HG03025 (cell line): ENCODE measurements around the gene MDH1B.
"Not testable (repeated sequence)": the region's sequence is repeated elsewhere in the genome, so short reads cannot be mapped to it uniquely, and the experiment has no call there.

Experiments used
- ATAC-seq: cut with Tn5 transposase; IDR thresholded peaks from one replicate; pipeline ENCODE4 v1.9.1; 2021; ENCODE audit warnings: mild to moderate bottlenecking, moderate library complexity; ENCODE audit not compliant: unreplicated experiment, low FRiP score

Gene MDH1B

DNA sequence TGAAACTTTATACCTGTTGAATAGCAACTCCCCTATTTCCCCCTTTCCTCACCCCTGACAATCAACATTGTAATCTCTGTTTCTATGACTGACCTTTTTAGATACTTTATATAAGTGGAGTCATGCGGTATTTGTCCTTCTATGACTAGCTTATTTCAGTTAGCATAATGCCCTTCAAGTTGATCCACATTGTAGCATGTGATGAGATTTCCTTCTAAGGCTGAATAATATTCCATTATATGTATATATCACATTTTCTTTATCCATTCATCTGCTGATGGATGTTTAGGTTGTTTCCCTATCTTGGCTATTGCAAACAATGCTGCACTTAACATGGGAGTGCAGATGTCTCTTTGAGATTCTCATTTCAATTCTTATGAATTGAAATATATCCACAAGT is 9.7 kb upstream of the MDH1B start:
- no peak for ATAC-seq

DNA sequence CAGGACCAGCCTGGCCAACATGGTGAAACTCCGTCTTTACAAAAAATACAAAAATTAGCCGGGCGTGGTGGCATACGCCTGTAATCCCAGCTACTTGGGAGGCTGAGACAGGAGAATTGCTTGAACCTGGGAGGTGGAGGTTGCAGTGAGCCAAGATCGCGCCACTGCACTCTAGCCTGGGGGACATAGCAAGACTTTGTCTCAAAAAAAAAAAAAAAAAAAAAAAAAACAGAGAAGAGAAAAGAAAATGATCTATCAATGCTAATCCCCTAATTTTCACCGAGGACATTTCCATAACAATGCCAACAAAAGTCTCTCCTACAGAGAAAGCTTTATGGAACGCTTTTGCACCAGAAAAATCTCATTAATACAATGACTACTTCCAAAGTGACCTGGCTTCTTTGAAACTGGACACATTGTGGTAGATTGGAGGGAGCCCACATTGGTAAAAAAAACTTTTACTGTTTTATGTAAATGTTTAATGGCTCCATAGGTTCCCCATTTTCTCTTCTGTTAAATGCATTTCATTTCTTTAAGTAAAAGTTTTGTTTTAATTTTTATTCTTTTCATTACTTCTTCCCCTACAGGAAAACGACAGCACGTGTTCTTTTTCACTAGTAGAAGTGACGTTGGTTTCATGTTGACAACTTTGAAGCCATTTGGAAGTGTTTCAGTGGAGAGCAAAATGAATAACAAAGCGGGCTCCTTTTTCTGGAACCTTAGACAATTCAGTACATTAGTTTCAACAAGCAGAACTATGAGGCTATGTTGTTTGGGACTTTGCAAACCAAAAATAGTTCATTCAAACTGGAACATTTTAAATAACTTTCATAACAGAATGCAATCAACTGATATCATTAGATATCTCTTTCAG is 1.2 kb upstream of the MDH1B start:
- no peak for ATAC-seq

DNA sequence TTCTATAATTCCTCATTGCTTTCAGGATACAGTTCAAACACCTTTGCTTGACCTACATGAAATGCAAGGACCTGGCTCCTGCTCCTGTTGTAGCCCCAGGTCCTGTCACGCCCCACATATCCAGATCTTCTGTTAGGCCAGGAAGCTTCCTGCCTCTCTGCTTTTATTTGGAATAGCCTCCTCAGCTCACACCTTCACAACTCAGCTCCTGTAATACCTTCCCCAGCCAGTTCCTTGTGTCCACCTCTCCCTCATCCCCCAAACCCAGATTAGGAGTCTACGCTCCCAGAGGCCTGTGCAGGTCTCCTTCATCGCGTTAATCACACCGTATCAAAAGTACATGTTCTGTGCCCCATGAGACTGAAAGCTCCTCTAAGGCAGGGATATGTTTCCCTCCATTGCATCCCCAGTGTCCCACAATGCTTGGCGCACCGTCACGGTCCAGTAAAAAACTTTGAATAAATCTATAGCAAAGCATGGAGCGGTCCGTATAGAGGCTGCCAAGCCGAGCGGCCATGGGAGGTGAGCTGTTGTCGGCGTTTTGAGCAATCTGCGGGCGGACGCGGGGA is 371 bp downstream of the MDH1B start:
- ATAC-seq, result peak; percentile 21

DNA sequence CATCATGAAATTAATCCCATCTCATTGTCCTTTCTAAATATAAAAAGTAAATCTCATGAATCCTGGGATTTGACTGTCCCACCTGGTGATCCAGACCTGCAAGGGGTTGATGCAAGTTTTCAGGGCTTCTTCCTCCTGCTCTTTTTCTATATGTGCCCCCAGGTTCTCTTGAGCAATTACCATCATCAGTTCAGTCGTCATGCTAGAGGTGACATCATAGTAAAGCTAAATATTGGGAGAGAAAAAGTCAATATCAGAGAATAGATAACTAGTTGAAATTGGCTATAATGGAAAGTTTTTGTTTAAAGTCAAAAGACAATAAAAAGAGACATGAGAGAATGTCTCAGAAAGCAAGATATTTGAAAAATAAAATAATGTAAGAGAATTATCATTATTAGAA is 8.3 kb downstream of the MDH1B start:
- ATAC-seq, result no peak

DNA sequence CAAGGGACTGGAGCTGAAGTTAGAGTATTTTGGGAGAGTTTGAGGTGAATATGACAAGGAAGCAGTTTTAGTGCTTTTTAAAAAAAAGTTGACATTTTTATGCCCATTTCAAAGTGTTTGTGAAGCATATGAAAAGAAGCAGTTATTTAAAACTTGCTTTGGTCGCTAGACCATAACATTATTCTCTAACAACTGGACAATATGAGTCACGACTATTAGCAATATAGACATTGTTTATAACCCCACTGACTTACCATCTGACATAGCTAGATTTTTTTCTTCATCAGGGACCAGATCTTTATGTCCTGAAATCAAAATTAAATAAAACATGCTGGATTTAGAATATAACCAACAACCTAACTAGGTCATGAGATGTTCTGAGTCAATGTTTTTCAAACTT is 24.3 kb downstream of the MDH1B start:
- ATAC-seq, result no peak

DNA sequence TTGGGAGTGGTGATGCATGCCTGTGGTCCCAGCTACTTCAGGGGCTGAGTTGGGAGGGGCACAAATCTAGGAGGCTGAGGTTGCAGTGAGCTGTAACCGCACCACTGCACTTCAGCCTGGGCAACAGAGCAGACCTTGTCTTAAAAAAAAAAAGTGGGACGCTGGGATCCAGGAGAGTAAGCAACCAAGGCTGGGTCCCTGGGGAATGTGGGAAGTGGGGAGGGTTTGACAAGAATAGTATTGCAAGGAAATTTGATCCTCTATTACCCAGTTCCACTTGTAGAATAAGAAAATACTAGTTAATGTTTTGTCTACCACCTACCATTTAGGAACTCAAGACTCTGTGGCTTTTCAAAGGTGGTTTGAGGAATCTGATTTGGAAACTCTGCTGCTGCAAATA is 25.9 kb downstream of the MDH1B start:
- ATAC-seq, result no peak

DNA sequence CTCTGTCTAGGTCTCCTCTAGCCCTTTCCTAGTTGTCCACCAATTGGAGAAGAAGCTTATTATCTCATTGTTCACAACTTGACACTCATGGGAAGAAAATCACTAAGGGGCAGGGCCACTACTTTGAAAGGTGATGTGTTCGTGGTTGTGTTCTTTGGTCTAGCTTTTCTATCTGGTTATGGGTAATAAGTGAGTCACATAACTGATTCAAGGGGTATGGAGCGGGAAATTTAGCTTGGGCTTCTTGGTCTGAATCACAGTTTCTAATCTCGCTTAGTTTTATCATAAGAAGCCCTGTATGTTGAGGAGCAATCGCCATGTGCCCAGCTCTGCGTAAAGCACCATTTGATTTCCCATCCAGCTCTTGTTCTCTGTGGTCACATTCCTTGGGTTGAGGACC is 28.2 kb downstream of the MDH1B start:
- ATAC-seq, result no peak

DNA sequence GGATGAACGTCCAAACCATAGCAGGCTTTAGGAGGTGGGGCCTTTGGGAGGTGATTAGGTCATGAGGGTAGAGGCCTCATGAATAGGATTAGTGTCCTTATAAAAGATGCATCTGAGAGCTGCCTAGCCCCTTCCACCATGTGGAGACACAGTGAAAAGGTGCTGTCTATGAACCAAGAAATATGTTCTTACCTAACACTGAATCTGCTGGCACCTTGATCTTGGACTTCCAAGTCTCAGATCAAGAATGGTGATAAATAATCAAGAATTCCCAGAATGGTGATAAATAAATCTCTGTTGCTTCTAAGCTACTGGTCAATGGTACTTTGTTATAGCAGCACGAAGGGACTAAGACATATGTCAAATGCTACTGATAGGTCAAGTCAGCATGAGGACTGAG is 31.8 kb downstream of the MDH1B start:
- ATAC-seq, result no peak

DNA sequence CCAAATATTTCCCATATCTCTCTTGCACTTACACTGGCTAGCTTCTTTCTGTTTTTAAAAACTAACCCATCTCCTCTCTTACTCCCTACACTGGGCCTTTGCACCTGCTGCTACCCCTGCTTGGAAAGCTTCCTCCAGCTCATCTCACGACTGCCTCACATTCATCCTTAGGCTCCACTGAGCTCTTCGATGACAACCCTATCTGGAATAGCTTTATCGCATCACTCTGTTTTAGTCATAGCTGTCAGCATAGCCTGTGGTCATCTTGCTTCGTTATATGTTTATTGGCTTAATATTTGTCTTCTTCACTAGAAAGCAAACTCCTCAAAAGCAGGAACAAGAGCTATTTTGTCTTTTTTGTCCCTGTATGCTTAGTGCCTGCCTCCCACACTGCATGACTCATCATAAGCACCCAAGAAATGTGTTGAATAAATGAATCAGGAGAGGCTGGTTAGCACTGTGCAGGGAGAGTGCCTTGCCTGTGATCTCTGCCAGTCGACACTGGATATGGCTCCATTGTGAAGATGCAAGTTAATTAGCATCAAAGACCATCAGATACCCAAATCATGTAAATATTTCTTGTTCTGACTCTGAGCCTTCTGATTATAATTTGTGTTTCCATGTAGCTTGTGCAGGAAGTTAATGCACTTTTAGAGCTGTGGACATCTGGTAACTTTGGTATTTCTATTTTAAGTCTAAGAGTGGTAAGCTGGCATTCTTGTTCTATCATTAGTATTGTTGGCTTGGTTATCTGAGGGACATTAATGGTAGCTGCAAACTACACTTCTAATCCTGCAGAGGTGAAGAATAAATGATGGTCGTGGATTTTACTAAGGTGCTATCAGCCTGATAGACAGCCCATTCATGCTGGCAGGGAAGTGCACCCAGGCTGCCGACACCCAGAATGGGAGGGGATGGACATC is 36.6 kb downstream of the MDH1B start:
- ATAC-seq, result no peak

DNA sequence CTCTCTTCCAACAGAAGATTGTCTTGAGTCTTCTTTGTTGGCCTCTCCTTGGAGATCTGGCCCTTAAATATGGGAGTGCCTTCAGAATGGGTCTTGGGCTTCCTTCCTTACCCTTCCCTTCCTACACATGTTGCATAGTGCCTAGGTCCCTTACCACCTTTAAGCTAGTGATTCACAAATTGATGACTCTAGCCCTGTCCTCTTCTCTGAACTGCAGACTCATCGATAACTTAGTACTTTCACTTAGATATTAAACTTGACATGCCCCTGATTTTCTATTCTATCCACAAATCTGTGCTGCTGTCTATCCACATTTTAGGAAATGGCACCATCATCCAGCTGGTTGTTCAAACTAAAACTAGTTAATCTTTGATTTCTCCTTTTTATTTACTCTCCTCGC is 37.8 kb downstream of the MDH1B start:
- no peak for ATAC-seq

DNA sequence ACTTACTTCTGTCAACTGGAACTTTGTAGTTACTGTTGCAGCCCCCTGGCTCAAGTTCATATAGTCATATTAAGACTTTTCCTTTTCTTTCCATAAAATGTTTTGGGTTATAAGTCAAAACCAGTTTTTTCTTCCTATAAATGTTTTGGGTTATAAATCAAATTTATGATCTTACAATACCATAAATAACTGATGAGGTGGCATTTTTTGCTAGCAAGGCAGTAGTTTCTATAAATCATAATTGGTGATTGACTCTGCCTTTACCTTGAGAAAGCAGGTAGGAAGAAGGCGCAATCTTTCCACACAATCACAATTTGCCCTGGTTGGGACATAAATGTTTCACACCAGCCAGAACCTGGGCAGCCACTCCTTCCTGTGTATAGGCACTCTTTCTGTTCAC is 41.8 kb downstream of the MDH1B start:
- no peak for ATAC-seq

DNA sequence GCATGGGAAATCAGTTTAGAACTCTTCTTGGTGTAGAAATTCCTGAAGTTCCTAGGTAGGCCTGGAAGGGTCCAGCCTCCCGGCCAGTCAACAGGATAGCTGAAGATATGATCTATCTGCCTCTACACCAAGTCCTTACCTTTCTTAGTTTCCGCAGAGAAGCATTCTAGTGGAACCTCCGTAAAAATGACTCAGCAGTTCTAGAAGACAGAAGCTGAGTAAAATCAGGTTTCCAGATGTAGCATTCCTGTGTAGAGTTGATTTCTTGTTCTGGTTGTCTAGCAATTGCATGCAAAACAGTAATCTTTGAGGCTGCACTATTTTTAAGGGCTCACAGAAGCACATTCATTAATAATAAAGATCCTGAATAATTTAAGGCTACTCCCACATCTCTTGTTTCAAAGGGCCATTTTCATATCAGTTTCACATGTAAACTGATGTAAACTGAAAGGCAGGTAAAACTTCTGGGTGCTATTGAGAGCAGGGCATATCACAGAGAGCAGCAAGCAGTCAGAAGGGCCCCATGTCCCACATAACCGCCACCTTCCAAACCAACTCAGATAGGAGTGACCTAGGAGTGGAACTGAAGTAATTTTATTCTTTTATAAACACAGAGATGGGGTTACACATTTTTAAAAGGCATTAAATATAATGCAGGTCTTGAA is 43.7 kb downstream of the MDH1B start:
- ATAC-seq, result peak; percentile 72

DNA sequence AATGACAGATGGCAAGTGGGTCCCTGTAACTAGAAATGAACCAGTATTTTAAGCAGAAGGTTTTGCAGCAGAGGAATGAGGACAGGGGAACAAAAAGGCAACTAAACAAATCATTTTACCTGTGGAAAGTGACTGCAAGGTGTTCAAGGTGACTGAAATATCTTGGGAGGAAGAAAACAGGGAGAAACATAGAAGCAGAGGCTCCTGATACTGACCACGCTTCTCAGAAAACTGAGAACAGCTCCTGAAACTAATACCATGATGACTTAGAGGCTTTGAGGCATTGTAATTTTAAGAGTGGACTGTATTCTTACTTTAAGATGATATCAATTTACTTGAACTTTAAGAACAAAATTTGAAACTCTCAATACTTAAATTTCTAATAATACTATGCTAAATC is 46.8 kb downstream of the MDH1B start, which contains the start of gene DYTN:
Gene DYTN, minus strand, starts transcription at position 101 of the 400 bp plus-strand sequence. CDS start 117 bp downstream, outside the sequence.
- no peak for ATAC-seq

DNA sequence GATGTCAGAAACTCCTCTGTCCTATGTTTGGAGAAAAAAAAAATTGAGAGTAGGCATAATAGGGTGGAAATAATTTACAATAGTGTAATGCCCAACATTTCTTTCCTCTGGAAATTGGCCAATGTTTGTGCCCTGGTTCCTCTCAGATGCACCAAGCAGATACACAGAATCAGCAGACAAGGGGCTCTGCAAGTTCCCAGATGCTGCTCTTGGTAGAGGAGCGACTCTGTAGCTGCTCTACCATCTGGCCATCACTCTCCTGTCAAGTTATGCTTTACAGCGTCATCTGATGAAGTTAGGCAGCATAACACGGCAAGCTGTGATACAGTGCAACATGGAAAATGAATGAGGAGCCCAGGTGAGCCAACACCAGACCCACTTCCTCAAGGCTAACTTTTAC is 48.5 kb downstream of the MDH1B start:
- no peak for ATAC-seq

DNA sequence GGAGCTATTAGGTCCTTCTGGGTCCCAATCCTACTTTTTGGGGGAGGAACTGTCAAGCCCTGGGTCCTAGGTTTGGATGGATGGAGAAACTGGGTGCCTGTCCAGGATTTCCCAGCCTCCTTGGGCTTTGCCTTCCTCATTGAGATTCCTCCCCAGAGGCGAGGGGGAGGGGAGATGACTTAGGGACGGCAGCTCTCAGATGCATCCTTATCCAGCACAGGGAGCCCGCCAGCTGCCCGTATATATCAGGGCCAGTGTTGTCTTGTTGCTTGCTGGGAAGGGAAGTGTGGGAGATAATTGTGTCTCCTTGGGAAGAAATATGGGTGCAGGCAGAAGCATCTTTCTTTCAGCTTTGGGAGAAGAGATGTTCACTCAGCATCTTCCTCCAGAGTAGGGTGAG is 49.9 kb downstream of the MDH1B start:
- not testable (repeated sequence) for ATAC-seq

DNA sequence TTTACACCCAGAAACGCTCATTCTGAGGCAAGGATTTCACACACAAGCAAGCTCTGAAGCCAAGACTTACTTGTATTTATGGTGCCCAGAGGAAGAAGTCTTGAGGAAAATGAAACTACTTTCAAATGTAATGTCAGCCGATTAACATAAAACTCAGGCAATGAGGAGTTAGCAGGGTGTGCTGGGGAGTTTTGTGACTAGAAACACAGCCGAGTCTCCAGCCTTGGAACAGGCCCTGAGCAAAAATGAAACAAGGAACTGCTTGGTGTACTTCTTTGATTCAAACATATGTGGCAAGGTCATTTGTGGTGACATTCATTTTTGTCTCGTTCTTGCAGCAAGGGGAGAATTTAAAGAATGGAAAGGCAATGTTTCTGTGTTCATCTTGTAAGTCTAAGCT is 51.4 kb downstream of the MDH1B start:
- peak; percentile 63 for ATAC-seq

DNA sequence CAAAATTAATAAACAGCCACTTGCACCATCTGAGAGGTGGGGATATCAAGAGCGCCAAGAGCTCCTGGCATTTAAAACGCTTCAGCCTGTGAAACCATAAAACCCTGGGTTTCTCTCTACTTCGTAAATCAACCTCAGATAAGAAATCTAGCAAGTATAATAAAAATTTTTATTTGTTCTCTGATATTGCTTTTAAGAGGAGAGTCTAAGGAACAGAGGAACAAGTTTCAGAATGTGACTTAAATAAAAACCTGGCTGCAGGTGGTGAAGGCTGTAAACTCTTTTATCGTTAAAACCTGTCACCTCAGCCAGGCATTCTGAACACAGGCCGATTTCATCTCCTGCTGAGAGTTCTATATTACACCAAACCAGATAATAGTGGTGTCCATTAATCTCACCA is 56.8 kb downstream of the MDH1B start:
- no peak for ATAC-seq

DNA sequence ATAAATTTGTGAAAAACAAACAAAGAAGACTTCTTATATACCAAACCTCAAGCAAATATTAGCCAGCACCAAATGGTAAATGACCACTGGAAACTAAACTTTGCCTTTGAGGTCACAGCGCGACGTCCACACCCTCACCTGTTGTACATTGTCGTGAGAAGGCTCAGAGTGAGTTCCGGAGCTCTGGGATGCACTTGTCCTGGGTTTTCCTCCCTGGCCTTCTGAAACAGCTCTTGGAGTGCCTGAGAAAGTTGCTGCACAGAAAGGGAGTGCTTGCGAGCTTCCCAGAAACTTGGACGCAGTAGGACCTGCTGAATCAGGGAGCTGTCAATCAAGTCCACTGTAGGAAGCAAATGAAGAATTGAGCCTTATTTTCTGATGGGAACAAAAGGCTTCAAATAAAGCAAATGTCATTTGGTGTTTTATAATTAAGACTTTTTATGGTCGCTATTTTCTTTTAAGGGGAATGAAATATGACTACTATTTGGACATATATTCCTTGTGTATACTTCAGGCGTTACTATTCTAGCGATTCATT is 57.9 kb downstream of the MDH1B start:
- no peak for ATAC-seq

DNA sequence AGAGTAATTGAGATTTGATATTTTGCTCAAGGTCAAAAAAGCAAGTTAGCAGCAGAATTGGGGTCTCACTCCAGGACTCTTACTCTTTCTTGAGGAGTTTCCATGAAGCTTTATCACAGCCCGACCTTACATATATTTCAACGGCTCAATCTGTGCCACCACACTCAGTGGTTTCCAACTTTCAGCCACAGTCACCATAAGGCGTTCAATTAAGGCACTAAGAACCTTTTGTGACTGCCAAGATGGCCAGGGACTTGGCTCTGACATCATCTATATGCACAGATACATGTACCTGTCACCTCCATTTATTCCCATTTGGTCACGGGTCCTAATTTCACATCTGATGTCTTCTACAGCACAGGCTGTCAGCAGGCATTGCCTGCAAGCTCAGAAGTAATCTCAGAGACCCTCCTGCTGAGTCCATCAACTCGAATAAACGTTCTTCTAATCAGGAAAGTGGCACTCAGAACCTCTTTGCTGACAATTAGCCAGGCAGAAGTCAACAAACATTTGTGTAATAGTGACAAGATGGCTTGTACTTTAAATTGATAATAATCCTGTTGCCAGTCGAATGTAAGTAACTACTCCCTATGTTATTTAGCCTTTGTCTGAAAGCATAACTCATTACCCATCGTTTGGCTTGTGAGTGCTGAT is 63.0 kb downstream of the MDH1B start:
- no peak for ATAC-seq

DNA sequence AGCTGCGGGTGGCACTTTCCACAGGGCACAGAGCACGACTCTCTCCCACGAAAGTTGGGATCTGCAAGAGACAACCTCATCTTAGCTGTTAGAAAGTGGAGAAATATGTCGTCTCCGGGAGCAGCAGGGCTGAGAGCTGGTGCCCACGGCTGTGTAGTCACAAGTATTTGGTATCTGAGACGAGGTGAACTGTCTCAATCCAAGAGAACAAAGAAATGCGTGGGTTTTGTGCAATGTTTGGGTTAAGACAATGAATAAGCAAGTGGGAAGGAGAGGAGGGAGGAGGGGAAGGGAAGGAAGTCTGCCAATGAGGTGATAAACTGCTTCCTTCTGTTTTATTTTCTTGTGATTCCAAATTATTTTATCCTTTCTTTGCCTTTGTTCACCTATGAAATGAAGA is 65.0 kb downstream of the MDH1B start:
- ATAC-seq, result no peak
